ENCODE results near the gene STYXL1.

The STYXL1 gene

DNA sequence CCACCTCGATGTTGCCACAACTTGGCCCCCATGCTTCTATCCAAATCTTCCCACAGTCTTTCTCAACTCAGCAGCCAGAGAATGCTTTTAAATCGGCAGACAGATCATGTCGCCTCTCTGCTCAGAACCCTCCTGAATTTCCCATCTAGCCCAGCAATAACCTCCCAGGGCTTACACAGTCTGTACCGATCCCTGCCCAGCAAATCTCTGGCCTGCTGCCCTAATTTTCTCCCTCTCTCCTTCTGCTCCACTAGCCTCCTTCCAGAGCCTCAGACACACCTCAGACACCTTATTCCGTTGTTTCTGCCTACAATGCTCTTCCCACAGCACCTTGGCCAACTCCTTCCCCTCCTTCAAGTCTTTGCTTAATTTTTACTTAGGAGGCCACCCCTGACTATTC is 32.4 kb upstream of the STYXL1 start:
- TF ChIP-seq, protein P1, sequence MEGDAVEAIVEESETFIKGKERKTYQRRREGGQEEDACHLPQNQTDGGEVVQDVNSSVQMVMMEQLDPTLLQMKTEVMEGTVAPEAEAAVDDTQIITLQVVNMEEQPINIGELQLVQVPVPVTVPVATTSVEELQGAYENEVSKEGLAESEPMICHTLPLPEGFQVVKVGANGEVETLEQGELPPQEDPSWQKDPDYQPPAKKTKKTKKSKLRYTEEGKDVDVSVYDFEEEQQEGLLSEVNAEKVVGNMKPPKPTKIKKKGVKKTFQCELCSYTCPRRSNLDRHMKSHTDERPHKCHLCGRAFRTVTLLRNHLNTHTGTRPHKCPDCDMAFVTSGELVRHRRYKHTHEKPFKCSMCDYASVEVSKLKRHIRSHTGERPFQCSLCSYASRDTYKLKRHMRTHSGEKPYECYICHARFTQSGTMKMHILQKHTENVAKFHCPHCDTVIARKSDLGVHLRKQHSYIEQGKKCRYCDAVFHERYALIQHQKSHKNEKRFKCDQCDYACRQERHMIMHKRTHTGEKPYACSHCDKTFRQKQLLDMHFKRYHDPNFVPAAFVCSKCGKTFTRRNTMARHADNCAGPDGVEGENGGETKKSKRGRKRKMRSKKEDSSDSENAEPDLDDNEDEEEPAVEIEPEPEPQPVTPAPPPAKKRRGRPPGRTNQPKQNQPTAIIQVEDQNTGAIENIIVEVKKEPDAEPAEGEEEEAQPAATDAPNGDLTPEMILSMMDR (IDR thresholded peaks at IDR 0.05; ENCODE audit: low read depth, low read length, missing control alignments) = no peak
- no peak overlapping the region for H3K4me3 ChIP-seq (replicated peaks; ENCODE audit: low read depth, low read length)
- no peak for DNase-seq (ENCODE audit: extremely low read depth, low read depth)

DNA sequence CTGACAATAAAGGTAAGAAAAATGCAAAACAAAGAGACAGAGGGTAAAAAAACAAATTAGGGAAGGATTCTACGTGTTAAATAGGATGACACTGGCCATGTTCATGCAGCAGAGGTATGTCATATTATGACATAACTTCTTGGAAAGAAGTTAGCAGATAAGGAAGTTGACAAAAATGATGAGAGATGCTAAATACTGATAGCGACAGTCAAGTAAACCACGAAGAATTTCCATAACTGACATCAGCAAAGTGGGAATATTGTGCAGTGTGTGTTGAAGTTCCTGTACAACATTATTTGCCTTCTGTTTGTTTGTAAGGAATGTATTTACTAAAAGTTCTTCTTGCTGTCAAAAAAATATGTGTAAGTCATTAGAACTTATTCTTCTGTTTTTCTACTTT is 29.6 kb upstream of the STYXL1 start:
- TF ChIP-seq, protein P1 (IDR thresholded peaks at IDR 0.05; ENCODE audit: low read depth, low read length, missing control alignments) = no peak

DNA sequence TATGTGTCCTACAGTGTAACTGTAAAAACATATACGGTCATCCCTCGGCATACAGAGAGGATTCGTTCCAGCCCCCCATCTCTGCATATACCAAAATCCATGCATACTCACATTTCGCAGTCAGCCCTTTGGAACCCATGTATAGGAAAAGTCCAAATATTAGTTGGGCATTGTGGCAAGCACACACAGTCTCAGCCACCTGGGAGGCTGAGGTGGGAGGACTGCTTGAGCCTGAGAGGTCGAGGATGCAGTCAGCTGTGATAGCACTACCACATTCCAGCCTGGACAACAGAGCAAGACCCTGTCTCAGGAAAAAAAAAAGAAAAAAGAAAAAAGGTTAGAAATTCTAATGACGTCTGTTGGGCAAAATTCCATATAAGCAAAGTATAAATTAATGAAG is 29.2 kb upstream of the STYXL1 start:
- no peak overlapping the region for H3K4me3 ChIP-seq (replicated peaks; ENCODE audit: low read depth, low read length)
- TF ChIP-seq, protein P1 (IDR thresholded peaks at IDR 0.05; ENCODE audit: low read depth, low read length, missing control alignments) = no peak
- DNase-seq (ENCODE audit: extremely low read depth, low read depth) = no peak

More for the DNA sequence above, 29.6 kb upstream of the STYXL1 start:
- H3K4me3 ChIP-seq (replicated peaks; ENCODE audit: low read depth, low read length) = no peak overlapping the region
- DNase-seq (ENCODE audit: extremely low read depth, low read depth) = no peak

DNA sequence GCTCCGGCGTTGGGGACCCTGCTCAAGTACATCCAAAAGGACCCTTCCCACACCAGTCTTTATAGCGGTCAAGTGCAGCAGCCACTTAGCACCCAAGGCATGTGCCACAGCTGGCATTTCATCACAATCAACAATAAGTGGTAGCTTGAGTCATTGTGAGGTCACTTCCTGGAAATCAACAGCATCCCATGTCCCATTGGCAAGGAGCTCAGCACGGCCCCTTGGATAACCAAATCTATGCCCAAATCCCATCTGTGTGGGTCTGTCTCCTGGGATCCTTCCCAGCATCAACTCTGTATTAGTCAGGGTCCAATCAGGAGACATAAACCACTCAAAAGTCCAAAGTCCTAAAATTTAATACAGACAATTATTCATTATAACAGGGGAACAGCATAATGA is 27.2 kb upstream of the STYXL1 start:
- no peak for DNase-seq (ENCODE audit: extremely low read depth, low read depth)
- H3K4me3 ChIP-seq (replicated peaks; ENCODE audit: low read depth, low read length) = no peak overlapping the region
- TF ChIP-seq, protein P1 (IDR thresholded peaks at IDR 0.05; ENCODE audit: low read depth, low read length, missing control alignments) = no peak

DNA sequence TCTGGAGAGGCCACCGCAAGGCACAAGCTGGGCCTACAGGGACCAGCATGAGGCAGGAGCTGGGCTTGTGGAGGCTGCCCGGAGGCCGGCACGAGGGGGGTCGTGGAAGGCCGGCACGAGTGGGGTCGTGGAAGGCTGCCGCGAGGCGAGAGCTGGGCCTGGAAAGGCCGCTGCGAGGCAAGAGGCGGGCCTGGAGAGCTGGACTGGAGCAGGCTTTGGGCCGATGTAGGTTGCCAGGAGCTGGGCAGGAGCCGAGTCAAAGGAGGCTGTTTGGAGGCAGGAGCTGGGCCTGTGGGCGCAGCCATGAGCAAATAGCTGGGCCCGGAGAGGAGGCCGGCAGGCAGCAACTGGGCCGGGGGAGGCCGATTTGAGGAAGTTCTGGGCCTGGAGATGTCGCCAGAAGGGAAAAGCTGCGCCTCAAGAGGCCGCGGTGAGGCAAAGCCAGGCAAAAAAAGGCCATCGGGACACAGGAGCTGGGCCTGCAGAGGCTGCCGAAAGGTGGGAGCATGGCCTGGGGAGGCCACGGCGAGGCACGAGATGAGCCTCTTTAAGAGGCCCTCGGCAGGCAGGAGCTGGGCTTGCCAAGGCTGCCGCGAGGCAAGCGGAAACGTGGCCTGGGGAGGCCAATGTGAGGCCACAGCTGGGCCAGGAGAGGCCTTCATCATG is 26.6 kb upstream of the STYXL1 start:
- no peak for DNase-seq (ENCODE audit: extremely low read depth, low read depth)
- H3K4me3 ChIP-seq (replicated peaks; ENCODE audit: low read depth, low read length) = no peak overlapping the region
- TF ChIP-seq, protein P1 (IDR thresholded peaks at IDR 0.05; ENCODE audit: low read depth, low read length, missing control alignments) = no peak

DNA sequence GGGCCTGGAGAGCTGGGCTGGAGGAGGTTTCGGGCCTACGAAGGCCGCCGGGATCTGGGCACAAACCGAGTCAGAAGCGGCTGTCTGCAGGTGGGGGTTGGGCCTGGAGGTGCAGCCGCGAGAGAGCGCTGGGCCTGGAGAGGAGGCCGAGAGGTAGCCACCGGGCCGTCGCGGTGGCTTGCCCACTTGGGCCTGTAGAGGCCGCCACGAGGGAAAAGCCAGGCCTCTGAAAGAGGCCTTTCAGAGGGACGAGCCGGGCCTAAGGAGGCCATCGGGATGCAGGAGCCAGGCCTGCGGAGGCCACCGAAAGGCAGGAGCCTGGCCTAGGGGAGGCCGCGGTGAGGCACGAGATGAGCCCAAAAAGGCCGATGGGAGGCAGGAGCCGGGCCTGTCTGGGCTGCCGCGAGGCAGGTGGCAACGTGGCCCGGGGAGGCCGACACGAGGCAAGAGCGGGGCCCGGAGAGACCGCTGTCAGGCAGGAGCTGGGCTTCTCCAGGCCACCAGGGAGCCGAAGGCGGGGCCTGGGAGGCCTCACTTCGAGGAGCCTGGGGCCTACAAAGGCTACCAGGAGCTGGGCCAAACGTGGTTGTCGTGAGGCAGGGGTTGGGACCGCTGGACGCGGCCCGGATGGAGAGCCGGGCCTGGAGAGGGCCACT is 25.7 kb upstream of the STYXL1 start:
- H3K4me3 ChIP-seq (replicated peaks; ENCODE audit: low read depth, low read length) = no peak overlapping the region
- TF ChIP-seq, protein P1 (IDR thresholded peaks at IDR 0.05; ENCODE audit: low read depth, low read length, missing control alignments) = no peak
- no peak for DNase-seq (ENCODE audit: extremely low read depth, low read depth)
